Daoy (cell line): ENCODE measurements around the gene AQP12A. TPM values are rescaled to one million over a fixed set of nuclear protein-coding genes. Genes with fewer than 3 reads are reported as not detected.

ENCODE experiments used
- DNase-seq: peaks from one replicate; pipeline ENCODE4 v3.0.0-alpha.2; 2015; ENCODE audit warnings: low read depth
- total RNA-seq: library from RNA; depleted of rRNA; stranded (reverse); fragments of >200 nt; shearing (Covaris generic); gene quantifications from 2 replicates; pipeline ENCODE4 v1.2.3, GENCODE V29; 2014

AQP12A gene
- total RNA-seq, 1 experiment from 2014 or later, result not detected

- no peak for DNase-seq
These were observed 30.7 kb downstream of the AQP12A start for GRCh38 chr2:240722376-240722775.

- DNase-seq, result no peak
These were observed 31.4 kb downstream of the AQP12A start for GRCh38 chr2:240722796-240723735.

- DNase-seq, result no peak
These were observed 32.2 kb downstream of the AQP12A start for GRCh38 chr2:240723851-240724250.

- DNase-seq, result no peak
These were observed 32.8 kb downstream of the AQP12A start for GRCh38 chr2:240724431-240724830.

GRCh38 chr2:240725266-240725665 lies 33.6 kb downstream of the AQP12A start:
- DNase-seq, result no peak

DNA sequence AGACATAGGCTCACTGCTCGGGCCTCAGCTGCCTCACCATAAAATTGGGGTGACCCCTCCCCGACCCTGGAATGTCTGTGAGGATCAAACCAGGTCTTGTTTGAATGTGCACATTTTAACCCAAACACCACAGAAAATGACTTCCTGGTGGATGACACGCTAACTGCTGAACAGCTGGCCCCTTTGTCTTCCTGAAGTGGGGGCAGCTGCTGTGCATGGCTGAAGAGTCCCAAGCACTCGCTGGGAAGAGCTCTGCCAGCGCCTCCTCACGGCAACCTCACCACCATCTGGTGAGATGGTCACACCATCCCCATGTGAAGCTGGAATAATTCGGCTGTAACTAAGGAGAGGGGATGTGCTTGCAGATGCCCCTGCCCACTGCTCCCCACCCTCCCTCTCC lies 34.0 kb downstream of the AQP12A start:
- DNase-seq, result no peak

DNA sequence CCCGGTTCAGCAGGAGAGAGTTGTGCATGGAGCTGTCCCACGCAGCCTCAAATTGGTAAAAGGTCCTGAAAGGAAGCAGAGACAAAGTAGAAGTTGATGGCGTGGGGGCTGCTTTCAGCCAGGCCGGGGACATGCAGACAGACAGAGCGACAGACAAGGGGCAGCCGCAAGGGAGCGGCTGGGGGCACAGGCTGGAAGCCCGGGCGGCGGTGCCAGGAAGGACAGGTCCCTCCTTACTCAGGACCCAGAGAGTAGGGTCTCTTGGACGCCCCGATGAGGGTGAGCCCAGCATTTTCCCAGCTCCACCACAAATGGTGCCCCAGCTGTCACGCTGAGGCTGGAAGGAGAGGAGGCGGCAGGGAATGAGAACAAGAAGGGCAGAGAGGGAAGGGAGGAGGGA lies 35.2 kb downstream of the AQP12A start:
- DNase-seq, result no peak

- no peak for DNase-seq
These were observed 35.8 kb downstream of the AQP12A start for GRCh38 chr2:240727439-240727838.

GRCh38 chr2:240727913-240728312 lies 36.2 kb downstream of the AQP12A start:
- no peak for DNase-seq

DNA sequence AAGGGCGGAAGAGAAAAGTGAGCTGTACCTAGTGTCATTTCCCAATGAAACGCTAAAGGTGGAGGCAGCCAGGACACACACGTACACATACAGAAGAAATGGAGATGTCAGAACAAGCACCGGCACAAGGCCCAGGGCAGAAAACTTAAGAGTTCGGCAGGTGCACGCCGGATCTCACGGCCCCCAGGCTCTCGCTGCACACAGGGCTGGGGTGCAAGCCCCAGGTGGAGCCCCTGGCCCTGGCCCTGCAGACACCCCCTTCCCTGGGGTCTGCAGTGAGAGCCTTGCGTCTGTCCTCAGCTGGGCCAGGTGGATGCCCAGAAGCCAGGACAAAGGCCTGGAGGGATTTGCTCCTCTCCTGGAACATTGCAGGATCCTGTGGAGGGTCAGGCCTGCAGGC lies 36.7 kb downstream of the AQP12A start:
- no peak for DNase-seq

DNA sequence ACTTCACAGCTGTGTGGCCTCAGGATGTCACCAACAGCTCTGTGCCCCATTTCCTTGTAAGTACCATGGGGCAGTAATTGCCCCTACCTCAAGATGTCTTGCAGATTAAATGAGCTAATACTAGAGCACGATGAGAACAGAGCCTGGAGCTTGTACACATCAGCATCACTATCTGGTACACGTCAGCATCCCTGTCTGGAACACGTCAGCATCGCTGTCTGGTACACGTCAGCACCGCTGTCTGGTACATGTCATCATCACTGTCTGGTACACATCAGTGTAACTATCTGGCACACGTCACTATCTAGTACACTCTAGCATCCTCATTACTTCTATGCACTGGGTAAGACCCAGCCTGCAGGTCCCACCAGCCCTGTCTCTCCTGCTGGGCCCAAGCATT lies 37.2 kb downstream of the AQP12A start:
- DNase-seq, result no peak

DNA sequence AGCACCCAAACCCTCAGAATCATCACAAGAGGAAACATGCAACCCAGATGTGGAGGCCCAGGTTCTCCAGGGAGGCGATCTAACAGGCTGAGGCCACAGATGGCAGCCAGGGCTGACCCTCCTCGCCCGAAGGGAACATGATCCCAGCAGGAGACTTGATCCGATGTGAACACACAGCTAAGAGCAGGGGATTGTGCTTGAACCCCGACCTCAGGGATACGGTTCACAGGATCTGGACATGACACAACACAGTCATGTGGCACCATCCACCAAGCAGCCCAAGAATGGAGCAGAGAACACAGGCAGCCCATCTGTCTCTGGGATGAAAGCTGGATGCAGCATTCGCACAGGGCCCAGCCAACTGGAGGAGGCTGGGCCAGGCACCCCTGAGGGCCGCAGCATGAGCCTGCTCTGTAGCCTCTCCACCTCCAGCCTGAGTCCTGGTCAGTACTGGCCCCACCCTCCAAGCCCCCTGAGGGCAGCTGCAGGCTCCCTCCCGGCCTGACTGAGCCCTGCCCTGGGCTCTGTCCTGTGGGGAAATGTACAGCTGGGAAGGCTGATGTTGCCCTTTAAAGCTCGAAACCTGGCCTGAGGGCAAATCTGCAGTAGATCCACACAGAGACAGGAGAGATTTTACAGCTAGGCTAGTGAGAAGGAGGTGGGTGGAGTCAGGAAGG lies 39.0 kb downstream of the AQP12A start:
- no peak for DNase-seq

GRCh38 chr2:240731178-240731545 lies 39.5 kb downstream of the AQP12A start:
- DNase-seq, result no peak

DNA sequence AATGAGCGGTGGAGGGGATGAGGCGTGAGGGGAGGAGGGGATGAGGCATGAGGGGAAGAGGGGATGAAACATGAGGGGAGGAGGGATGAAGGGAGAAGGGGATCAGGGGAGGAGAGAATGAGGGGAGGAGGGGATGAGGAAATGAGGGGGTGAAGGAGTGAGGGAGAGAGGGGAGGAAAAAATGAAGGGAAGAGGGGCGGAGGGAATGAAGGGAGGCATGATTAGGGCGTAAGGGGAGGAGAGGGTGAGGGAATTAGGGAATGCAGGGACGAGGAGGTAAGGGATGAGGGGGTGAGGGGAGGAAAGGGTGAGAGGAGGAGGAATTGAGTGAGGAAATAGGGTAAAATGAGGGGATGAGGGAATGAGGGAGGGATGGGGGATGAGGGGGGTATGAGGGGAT lies 40.5 kb downstream of the AQP12A start:
- DNase-seq, result no peak

DNA sequence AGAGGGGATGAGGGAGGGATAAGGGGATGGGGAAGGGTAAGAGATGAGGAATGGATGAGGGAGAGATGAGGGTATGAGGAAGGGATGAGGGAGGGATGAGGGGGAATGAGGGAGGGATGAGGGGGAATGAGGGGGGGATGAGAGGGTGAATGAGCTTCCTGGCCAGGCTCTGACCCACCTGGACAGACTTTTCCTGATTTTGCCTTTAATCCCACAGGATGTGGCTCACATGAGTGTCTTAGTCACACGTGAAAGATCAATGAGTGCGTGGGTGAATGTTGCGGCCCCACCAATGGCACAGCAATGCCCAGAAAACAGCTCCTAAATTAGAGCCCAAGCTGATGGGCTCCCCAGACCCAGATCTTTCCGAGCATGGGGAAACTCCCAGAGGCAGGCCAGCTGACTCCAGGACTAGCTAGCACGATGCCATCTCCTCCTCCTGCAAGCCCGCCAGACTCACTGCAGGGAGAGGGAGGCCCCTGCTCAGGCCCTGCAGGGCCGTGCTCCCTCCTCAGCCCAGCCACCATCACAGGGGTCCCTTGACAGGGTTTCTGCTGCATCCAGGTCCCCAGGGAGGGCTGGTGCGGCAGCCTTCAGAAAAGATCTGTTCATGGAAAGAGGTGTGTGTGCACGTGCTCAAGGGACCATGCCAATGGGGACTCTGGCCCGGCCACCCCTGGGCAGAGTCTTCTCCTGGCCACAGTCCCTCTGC lies 41.4 kb downstream of the AQP12A start:
- DNase-seq, result no peak

- no peak for DNase-seq
These were observed 42.3 kb downstream of the AQP12A start for GRCh38 chr2:240733803-240734495.

DNA sequence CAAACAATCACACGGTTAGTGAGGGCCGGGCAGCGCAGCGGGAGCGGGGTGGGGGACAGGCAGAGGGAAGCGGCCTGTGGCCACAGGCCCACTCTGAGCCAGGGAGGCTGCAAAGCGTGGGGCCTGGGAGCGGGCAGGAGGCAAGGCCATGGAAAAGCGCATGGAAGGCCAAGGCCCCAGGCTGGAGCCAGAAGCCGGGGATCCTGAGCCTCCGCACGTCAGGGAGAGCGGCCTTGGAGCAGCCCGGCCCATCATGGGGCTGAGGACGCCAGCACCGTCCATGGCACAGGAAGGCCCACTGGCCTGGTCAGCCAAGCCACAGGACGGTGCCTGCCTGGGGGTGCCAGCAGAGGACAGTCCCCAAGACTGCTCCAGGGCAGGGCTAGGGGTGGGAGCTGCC lies 43.1 kb downstream of the AQP12A start:
- DNase-seq, result no peak

GRCh38 chr2:240735476-240735875 lies 43.8 kb downstream of the AQP12A start:
- no peak for DNase-seq

GRCh38 chr2:240736281-240737250 lies 44.9 kb downstream of the AQP12A start:
- DNase-seq, result no peak

GRCh38 chr2:240737512-240737911 lies 45.8 kb downstream of the AQP12A start:
- no peak for DNase-seq

DNA sequence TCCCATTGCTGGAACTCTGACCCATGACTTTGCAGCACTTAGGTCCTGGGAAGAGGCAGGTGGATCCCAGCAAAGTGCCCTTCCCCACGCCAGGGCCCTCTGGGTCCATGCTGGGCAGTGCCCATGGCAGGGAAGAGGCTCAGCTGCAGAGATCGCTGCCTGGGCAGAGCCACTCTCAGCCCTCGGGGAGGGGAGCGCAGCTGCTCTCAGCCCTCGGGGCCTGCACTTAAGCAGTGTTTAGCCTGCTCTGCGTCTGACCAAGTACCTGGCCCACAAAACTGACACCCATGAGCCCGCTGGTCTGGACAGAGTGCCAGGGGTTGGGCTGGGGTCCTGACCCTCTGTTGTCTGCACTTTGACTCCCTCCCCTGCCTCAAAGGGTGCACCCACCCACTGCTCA lies 46.3 kb downstream of the AQP12A start:
- no peak for DNase-seq
